Cortex of kidney (tissue), 1 donor: Measurements from ENCODE around the gene YAP1.
"Not testable (repeated sequence)": the region's sequence is repeated elsewhere in the genome, so short reads cannot be mapped to it uniquely, and the experiment has no call there.

Source experiments
- DNase-seq: peaks from one replicate; lab custom pipeline; 2025; lab: John Stamatoyannopoulos, UW

Gene YAP1

GRCh38 chr11:102200325-102200724 is 90.1 kb downstream of the YAP1 start:
- not testable (repeated sequence) for DNase-seq

DNA sequence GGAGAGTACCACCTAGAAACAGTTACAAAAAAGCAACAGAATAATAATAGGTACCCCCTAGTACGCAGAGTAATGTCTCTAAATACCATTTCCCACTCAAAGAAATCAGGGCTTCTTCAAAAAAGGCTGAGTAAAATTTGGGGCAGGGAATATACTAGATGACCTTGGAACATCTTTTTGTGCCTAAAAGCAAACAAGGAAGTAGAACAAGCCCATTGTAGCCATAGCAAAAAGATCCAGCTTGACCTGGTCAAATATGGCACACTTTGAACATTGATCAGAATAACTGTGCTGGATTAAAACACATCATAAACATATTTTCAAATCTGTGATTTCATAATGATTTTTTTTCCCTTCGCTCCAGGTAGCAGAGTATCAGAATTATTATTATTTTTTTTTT is 91.5 kb downstream of the YAP1 start:
- no peak for DNase-seq

DNA sequence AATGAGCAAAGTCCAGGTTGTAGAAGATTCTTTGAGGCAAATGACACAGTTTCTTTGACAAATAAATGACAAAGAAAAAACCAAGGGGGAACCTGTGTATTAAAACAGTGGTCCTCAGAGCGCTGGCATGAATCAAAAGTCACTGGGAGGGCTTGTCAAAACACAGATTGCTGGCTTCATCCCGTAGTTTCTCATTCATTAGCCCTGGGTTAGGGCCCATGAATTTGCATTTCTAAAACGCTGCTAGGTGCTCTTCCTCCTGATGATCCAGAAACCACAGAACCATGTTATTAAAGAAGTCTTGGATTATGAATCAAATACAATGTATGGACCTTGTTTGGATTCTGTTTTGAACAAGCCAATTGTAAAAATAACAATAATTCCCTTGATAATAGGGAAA is 92.7 kb downstream of the YAP1 start:
- no peak for DNase-seq

GRCh38 chr11:102204174-102204573 is 93.9 kb downstream of the YAP1 start:
- DNase-seq: no peak

DNA sequence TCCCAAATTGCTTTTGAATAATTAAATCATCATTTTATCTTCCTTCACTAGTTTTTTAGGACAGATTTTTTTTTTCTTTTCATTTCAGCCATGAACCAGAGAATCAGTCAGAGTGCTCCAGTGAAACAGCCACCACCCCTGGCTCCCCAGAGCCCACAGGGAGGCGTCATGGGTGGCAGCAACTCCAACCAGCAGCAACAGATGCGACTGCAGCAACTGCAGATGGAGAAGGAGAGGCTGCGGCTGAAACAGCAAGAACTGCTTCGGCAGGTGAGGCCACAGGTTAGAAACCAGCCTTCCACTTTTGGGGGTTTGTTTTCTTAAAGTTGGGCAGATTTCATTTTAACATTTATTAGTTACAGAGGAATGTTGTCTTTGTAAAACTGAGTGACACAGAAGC is 95.6 kb downstream of the YAP1 start:
- no peak for DNase-seq

DNA sequence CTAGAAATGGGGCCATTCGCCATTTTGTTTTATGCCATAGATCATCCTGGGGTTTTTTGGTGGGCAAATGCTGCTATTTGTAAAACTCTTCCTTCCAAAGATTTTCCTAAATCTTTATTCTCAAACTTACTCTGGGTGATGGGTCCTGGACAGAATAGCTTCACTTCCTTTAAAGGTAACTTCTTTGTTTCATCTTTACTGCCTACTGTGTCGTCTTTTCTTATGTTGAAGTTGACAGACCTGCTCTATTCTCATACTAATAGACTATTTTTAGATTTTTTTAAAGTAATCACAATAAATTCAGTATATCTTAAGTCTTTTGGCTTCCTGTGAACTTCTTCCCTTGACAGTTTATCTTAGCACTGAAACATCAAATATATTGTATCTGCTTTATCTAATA is 98.6 kb downstream of the YAP1 start:
- no peak for DNase-seq

DNA sequence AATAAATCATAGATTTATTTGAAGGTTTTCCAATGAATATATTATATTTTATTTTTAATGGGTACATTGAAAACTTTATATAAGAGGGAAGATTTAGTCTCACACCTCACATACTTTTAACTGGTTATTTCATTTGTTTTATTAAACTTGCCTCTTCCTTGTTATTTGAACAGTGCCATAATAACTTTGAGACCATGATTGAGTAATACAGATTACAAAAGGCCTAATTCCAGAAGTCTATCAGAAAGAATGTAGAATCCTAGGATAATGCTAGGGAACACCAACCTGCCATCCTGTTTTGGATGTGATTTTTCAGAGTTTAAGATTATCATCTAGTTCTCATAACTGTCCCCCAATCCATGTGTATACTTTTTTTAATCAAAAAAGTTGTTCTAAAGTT is 104.4 kb downstream of the YAP1 start:
- no peak for DNase-seq

DNA sequence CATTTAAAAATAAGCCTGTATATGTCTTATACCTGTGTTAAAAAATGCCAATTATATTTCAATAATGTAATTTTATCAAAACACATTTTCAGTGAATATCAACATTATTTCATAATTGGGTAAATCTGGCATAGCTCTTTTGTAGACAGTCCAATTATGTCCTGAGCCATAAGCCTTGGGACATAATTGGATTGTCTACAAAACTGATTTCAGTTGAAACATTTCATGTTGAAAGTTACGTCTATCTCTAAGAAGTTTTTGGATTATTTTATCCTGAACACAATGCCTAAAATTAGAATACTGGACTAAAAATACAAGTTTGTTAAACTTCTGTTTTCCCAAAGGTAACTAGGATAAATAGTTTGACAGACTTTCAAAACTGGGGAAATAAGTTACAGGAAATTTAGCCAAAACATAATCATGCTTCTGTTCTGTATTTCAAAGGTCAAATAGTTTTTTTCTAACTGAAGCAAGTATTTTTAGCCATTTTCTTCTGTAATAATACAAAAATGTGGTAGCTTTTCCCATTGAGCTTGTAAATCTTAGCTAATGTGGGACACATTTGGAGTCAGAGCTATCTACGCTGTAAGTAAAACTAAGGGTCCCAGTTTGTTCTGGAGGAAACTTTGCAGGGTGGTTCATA is 106.3 kb downstream of the YAP1 start:
- no peak for DNase-seq

DNA sequence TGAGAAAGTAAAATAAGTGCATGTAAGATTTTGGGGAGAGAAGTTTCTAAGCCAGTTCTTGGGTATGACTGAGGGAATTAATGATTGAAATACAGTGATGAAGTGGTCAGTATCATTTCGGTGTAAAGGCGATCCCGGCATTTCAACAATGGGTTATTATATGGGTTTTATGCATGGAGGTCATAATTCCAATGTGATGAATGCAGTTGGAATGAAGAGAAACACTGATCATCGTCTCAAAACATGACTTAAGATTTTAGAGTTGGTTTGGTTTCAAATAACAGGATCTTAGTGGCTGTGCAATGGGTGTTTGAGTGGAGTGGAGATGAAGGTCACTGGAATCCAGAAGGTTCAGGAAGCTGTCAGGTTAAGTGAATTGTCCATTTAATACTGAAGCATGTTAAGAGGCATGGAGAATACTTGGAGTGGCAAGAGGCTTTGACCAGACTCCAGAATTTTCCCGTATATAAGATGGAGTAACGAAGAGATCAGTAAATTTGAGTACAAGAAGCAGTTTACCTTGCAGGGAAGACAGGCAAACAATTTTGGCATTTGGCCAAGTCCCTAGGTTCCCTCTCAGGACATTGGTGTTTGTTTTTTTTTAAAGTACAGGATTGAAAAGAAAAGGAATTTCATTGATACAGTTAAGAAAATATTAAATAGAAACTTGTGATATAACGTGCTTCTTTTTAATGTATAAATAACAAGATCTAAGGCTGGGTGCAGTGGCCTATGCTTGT is 110.7 kb downstream of the YAP1 start:
- DNase-seq: no peak

GRCh38 chr11:102223859-102224258 is 113.6 kb downstream of the YAP1 start:
- no peak for DNase-seq

DNA sequence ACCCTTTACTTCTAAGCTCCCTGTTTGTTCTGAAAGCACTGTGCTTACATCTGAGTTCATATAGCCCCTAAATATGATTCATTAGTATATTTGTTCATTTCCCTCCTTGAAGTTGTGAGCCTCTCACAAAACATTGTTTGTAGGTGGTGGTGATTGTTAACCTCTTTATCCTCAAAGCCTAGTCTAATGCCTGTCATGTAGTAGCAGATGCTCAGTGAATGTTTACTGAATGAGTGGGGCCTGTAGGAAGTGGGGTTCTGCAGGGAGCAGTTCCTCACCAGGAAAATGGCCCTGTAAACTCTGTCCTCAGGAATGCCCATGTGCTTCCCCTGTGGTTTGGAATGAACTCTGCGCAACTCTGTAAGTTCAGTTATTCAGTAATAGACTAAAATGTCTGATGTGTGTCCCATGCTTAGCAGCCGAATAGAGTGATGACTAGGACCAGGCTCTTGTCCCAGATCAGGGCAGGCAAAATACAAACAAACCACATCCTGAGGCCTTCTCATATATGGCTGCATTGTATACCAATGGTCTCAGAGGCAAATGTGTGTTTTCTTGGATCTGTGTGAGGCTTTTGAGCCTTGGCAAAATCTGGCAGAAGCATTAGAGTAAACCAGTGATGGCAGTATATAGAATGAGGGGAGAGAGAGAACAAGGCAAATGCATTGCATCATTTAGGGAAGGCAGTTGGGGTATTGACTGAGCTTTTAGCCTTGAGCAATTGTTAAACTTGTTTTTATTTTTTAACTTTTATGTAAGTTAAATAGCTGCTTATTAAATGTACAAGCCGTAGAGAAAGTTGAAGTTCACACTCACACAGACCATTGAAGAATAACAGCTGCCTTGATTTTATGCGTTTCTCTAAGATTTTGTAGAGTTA is 115.7 kb downstream of the YAP1 start:
- DNase-seq: no peak

GRCh38 chr11:102226702-102227490 is 116.6 kb downstream of the YAP1 start:
- no peak for DNase-seq

DNA sequence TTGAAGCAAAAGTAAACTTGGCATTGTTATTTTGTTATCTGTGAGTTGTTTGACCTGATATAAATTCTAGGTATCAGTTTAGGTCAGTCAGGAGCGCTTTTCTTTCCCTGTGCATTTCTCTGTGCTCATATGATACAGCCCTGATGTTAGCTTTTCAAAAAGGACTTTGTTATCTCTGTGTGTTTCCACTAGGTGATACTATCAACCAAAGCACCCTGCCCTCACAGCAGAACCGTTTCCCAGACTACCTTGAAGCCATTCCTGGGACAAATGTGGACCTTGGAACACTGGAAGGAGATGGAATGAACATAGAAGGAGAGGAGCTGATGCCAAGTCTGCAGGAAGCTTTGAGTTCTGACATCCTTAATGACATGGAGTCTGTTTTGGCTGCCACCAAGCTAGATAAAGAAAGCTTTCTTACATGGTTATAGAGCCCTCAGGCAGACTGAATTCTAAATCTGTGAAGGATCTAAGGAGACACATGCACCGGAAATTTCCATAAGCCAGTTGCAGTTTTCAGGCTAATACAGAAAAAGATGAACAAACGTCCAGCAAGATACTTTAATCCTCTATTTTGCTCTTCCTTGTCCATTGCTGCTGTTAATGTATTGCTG is 119.4 kb downstream of the YAP1 start:
- no peak for DNase-seq

DNA sequence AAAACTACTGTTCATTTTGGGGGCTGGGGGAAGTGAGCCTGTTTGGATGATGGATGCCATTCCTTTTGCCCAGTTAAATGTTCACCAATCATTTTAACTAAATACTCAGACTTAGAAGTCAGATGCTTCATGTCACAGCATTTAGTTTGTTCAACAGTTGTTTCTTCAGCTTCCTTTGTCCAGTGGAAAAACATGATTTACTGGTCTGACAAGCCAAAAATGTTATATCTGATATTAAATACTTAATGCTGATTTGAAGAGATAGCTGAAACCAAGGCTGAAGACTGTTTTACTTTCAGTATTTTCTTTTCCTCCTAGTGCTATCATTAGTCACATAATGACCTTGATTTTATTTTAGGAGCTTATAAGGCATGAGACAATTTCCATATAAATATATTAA is 119.9 kb downstream of the YAP1 start:
- DNase-seq: no peak

DNA sequence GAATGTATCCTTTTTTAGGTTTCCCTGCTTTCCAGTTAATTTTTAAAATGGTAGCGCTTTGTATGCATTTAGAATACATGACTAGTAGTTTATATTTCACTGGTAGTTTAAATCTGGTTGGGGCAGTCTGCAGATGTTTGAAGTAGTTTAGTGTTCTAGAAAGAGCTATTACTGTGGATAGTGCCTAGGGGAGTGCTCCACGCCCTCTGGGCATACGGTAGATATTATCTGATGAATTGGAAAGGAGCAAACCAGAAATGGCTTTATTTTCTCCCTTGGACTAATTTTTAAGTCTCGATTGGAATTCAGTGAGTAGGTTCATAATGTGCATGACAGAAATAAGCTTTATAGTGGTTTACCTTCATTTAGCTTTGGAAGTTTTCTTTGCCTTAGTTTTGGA is 120.7 kb downstream of the YAP1 start:
- no peak for DNase-seq

DNA sequence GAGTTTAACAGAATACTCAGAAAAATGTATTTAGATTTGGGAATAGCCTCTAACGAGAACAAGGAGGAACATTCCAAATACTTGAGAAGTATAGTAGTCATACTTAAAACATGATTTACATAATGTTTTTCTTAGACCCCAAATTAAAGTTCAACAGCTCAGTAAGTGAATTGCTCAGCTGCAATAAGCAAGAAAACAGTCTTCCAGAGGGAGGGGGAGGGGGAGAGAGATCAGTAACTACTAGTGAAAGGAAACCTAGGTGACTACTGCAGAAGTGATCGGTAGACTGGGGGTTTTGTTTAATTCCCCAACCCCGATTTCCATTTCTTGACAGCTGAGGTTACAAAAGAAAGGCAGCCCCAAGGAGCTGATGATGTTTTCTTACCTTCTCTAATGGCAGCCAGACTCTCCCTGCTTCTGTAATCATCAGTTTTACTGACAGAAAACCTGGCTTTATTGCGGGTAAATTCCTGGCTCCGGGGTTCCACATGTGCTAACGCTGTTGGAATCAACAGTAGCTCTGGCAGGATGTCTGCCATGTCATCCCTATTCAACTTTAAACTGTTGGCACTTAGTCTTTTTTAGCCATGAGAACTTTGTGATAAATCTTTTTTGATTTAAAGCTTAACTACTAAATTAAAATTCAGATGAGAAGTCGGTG is 124.7 kb downstream of the YAP1 start:
- no peak for DNase-seq

DNA sequence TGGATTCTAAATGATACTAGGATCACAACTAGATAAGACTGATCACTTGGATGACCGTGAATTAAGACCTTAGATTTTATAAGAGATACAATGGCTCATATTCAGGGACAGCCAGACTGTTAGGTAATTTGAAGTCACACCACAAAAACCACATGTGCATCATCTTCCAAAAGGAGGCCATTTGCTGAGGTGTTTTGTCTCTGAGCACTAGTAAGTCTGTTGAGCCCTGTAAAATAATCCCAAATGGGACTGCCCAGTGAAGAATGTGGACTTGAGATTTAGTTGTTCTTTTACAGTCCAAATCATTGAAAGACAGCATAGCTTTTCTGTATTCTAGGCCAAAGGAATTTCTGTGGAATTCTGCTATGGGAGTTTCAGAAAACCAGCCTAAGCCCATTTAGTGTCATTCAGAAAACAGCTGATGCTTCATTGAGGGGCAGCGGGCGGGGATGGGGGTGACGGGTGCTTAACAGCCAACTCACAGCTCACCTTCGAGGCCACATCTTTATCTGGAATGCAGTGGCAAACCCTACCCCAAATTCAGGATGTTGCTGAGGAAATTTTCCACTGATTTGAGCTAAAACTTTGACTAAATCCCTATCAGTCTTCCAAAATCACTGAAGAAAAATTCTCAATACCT is 127.0 kb downstream of the YAP1 start:
- DNase-seq: no peak

- no peak for DNase-seq
Observed at GRCh38 chr11:102238391-102238821, 128.2 kb downstream of the YAP1 start.

- DNase-seq: no peak
Observed at GRCh38 chr11:102239448-102239847, 129.2 kb downstream of the YAP1 start.

- DNase-seq: no peak
Observed at GRCh38 chr11:102239911-102240310, 129.7 kb downstream of the YAP1 start.

DNA sequence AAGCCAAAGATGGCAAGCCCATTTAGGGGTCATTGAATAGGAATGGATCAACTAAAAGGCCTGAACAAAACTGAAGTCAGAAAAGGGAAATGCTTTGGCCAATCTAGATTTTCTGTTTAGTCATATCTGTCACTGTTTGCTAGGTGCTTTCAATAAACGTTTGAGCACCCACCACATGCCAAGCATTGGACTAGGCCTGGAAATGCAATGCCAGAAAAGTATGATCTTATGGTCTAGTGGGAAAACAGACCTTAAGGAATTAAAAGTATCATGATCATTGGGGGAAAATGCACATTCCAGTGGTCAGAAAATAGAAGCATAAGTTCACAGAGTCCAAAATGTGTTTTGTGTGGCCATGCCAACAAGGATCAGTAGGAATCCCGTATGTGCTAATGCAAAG is 130.3 kb downstream of the YAP1 start:
- DNase-seq: no peak
